ENCODE measurements around the gene CDO1.

The CDO1 gene

DNA sequence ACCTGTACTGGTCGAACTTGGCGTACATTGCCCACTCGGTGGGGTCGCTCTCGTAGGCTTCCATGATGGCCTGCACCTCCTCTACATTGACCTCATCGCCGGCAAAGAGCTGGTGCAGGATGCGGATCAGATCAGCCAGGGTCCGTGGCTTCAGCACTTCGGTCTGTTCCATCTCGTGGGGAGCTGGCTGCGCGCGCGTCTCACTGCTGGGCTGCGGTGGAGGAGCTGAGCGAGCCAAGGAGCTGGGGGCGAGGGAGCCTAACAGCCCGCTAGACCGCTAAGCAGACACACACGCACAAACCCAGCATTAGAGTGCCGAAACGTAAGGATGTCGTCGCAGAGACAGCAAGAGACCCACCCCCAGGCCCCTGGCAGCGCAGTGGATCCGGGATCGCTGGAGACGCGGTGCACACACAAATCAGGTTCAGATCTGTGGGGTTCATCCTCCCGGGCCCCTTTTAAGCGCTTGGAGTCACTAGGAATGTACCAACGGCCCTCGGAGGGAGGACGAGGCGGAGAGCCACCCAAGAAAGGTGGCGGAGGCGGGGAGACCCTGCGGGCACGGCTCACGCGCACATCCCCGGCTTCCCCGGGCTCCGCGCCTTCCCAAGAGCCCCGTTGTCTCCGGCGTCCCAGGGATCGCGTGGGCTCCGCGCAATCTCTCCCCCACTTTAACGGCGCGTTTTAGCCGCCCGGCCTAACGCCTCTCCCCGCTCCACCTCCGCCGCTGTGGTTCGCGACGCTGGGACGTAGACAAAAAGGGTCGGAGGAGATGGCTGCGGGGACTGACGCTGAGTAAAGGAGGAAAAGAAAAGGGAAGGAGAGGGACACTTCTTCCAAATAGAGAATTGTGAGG, at the start of gene CDO1:
Gene CDO1 (minus strand): TSS at position 434 of the 856 bp plus-strand sequence. CDS start 262 bp downstream, at position 172.
- no peak for DNase-seq (ENCODE audit: low read depth in 2 of 2)

- DNase-seq (ENCODE audit: low read depth in 2 of 2) = no peak
These were observed 42.9 kb upstream of the CDO1 start for GRCh38 chr5:115859378-115859777.

DNA sequence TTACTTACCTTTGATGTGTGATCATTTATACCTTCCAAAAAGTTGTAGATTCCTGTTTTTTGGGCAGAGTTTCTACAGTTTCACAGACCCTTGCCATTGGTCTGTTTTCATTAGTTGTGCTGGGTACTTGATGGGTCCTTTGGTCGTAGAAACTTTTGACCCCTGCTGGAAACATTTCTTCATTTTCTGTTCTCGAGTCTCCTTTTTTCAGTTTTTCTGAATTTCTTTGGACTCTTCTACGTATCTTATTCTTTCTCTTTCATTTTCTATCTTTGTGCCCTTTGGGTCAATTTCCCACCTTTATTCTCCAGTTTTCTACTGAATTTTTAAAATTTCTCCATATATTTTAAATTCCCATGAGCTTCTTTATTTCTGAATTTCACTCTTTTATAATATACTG, 41.9 kb upstream of the CDO1 start:
- DNase-seq (ENCODE audit: low read depth in 2 of 2) = no peak

DNA sequence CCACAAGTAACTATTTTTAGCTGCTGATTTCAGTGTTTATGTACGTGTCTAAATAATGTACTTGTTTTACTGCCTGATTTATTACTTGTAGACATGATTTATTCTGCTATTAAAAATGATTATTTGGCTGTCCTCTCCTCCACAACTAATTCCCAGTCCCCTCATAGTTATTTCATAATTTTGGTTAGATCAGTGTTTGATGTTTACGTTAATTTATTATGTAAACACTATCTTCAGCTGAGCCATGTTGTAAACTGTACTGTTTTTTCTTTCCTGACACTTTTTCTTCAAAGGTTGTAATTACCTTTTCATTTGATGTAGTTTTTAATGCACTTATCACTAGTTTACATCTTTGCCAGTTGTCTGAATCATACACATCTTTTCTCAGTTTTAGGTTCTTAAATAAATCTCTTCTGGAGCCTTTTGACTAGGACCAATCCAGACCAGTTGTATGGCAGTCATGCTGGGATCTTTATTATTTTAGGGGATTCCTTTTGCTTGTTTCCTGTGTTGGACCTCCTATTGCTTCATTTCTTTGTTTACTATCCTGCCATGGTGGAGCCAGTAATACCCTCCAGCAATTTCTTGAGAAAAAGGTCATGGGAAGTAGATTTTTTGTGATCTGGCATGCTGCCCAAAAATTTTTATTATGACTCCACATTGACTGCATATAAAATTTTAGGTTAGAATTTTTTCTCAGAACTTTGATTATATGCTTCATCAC, 41.3 kb upstream of the CDO1 start:
- DNase-seq (ENCODE audit: low read depth in 2 of 2) = no peak

- no peak for DNase-seq (ENCODE audit: low read depth in 2 of 2)
These were observed 40.6 kb upstream of the CDO1 start for GRCh38 chr5:115857057-115857479.

- no peak for DNase-seq (ENCODE audit: low read depth in 2 of 2)
These were observed 39.5 kb upstream of the CDO1 start for GRCh38 chr5:115855959-115856358.

GRCh38 chr5:115854139-115854538, 37.7 kb upstream of the CDO1 start:
- no peak for DNase-seq (ENCODE audit: low read depth in 2 of 2)

DNA sequence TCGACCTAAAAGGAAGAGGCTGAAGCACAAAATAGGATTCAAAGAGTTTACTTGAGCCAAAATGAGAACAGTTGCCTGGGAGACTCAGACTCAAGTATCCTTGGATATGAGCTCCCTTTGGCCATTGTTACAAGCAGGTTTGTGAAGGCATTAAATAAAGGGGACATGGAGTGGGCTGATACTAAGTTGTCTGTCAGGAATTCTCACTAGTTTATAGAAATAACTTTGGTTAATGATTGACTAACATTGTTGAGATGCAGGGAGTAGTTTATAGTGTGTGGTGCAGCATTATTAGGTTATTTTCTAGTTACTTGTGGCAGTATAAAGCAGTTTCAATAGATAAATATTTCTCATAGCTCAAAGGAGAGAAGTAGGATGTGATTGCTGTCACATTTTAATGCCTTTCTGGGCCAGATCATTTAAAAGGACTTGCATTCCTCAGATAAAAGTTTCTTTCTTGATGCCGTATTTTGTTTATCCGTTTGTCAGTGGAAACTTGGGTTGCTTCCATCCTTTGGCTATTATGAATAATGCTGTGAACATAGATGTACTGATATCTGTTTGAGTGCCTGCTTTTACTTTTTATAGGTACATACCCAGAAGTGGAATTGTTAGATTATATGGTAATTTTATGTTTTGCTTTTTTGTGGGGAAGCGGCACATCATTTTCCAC, 34.4 kb upstream of the CDO1 start:
- DNase-seq (ENCODE audit: low read depth in 2 of 2) = no peak

DNA sequence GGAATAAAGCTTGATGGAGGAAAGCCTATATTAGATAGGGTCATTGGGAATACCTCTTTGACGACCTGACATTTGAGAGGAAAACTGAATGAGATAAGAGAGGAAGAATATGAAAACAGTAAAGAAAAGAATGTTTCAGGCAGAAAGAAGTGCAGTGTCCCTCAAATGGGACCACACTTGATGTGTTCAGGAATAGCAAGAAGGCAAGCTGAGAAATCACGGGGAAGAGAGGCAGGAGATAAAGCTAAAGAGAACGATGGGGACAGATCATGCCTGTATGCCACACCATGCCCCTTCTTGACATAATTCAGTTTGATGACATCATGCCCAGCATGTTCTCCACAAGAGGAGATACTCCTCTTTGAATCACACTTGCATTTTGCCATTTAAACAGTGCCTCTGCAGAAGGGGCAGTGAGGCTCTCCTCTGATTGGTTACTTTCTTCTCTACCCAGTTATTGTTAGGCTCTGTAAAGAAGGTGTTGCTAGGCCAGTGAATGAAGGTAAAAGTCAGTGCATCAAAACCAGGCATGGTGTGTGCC, 32.9 kb upstream of the CDO1 start:
- DNase-seq (ENCODE audit: low read depth in 2 of 2) = no peak

DNA sequence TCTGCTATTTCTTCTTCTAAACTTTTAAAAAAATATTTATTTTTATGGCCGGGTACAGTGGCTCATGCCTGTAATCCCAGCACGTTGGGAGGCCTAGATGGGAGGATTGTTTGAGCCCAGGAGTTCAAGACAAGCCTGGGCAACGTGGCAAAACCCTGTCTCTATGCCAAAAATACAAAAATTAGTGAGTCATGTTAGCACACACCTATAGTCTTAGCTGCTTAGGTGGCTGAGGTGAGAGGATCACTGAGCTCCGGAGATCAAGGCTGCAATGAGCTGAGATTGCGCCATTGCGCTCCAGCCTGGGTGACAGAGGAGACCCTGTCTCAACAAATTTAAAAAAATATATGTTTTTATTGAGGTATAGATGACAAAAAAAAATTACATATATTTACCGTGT, 30.8 kb upstream of the CDO1 start:
- DNase-seq (ENCODE audit: low read depth in 2 of 2) = no peak

DNA sequence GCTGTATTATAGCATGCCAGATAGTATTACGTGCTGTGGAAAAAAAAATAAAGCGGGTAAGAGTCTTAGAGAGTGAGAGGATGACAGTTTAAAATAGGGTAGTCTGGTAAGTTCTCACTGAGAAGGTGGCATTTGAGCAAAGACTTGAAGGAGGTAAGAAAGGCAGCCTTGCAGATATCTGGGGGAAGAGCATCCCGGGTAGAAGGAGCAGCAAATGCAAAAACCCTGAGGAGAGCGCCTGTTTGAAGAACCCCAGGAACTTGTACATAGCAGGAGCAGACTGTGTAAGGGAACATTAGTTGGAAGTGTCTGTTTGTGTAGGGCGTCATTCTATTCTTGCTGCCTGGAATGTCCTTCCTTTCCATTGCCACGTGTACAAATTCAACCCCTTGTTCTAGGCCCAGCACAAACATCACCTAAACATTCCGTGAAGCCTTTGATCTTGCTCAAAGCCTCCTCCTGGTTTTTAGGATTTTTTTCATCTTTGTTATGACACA, 27.9 kb upstream of the CDO1 start:
- no peak for DNase-seq (ENCODE audit: low read depth in 2 of 2)

DNA sequence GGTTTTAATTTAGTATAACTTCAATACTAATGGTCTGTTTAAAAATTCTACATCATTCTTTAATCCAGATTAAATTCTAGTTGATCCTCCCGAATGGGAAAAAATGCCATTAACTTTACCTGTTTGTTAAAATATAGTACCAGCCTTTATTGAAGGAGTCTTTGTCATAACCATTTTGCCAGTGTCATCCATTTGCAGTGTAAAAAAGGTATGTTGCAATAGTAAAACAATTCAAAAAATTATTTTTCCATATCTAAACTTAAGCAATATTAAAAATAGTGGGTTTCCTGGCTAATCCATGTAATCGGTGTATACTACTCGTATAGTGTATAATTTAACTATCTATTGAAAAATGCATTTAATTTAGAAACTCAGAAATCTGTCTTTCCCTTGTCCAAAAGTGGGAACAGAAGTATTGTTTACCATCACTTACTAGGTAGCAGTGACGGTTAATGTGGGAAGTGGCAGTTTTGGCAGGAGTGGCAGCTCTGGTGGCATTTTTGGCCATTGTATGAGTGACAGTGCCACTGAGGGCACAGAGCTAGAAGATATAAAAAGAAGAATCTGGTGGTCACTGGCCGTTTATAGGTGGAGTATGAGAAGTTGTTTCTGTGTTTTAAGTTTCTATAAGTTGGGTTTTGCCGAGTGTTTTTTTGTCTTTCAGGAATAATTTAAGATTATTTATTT, 27.1 kb upstream of the CDO1 start:
- no peak for DNase-seq (ENCODE audit: low read depth in 2 of 2)

DNA sequence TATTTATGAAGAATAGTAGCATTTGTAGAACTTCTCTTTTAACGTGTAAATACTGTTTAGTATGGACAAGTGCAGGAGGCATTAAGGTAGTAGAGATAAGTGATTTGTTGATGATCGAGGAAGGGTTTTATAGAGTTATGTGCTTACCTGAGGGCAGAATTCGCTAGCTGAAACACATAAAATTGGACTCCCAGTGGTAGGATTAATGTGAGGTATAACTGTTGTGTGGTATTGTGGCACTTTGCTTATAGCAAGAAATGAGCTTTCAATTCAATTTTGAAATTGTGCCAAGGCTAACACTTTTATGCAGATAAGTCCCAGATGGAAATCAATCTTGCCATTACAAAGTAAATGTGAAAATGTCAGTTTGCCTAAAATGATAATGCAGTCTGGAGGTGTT, 26.5 kb upstream of the CDO1 start:
- no peak for DNase-seq (ENCODE audit: low read depth in 2 of 2)

DNA sequence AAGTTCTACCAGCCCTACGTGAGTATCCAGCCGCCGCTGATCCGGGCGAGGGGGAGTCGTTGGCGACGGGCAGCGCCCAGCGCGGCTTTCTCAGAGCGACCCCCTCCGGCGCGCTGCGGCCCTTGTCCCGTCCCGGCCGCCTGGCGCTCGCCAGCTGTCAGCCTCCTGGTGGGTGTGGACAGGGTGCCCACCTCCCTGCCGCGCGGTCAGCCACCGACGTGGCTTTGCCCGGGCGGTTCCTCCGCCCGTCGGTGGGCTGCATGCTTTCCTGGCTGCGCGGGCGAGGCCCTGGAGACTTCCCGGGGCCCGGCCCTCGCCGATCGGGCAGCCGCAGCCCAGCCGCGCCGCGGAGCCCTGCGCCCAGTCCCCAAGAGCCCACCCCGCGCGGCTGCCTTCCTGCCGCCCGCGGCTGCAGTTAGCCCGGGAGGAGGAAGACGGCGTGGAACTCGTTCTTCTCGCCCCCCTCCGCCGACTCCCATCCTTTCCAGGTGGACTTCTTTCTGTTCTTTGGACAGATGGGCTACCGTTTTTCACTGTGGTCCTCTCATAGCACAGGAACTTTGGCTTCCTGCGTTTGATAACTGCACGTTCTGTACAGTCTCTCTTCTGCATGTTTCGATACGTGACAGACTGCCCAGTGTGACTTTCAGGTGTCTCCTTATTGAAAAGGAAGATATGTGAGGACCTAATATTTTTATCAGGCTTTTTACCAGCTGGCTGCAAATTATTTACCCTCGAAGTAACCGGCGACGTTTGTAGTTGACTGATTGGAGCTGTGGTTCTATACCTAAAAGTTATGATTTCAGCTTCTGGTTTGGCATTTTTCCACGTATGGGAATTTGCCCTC, 25.9 kb upstream of the CDO1 start:
- DNase-seq (ENCODE audit: low read depth in 2 of 2) = no peak

DNA sequence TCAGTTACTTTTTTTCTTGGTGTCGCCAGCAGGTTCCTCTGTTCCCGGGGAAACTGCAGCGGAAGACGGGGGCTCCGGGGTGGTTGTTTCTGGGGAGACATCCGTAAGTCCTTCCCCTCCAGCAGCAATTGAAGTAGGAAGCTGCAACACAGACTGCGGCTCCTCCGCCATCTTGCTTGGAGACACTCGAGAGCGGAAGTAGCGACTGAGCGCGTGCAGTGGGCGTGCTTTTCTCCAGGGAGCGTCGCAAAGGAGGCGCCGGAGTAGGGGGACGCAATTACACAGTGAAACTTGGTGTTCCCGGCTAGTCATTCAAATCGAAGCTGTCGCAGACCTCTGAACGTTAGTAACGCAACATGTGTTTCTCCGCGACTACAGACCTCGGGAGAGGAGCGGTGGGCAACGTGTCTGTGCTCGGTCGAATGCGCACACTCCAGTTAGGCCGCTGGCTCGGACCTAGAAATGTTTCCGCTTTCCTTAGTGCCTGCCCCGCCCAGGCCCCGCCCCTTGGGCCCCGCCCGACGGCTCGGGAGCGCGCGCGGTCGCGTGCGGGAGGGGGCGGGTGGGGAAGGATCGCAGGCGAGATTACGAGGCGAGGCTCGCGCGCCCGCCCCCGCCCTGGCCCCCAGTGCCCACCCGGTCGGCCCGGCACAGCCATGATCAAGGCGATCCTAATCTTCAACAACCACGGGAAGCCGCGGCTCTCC, 25.1 kb upstream of the CDO1 start, which contains the start of the genes AP3S1 and ATG12:
Gene AP3S1 (plus strand): TSS at position 554 of the 707 bp plus-strand sequence. CDS start 103 bp downstream, at position 657.
Gene ATG12 (minus strand): TSS at position 184 of the 707 bp plus-strand sequence. CDS start 13 bp downstream, at position 171.
- peak; percentile 80 to 85 for DNase-seq (ENCODE audit: low read depth in 2 of 2)

GRCh38 chr5:115840873-115841272, 24.4 kb upstream of the CDO1 start:
- no peak for DNase-seq (ENCODE audit: low read depth in 2 of 2)

DNA sequence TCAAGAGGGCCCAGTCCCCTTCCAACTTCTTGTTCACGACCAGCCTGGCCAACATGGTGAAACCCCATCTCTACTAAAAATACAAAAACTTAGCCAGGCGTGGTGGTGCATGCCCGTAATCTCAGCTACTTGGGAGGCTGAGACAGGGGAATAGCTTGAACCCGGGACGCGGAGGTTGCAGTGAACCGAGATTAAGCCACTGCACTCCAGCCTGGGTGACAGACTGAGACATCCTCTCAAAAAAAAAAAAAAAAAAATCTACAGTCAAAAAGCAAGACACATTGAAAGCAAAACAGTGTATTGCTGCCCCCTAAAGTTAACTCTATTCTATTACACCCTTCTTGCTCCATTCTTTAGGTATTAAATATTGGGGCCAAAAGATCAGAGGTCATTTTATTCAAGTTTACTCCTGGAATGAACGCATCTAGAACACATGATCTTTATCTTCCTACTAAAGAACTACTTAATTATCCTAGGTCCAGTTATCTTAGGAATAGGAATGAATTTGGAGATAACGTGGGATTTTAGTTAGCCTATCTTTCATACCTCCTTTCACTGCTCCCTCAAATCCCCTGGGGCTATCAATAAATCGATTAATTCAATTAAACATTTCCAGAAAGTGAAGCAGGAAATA, 22.5 kb upstream of the CDO1 start:
- DNase-seq (ENCODE audit: low read depth in 2 of 2) = no peak

- DNase-seq (ENCODE audit: low read depth in 2 of 2) = no peak
These were observed 19.0 kb upstream of the CDO1 start for GRCh38 chr5:115835481-115835880.

GRCh38 chr5:115831163-115831768, 14.8 kb upstream of the CDO1 start:
- no peak for DNase-seq (ENCODE audit: low read depth in 2 of 2)

Data from stimulated activated CD4-positive, alpha-beta T cell treated with anti-CD3 and anti-CD28 coated beads, Interleukin-4, amount 100 ng/mL, for 48 hours (primary cell).